Measurements from ENCODE around the gene SIMC1.
"Not testable (repeated sequence)": the region's sequence is repeated elsewhere in the genome, so short reads cannot be mapped to it uniquely, and the experiment has no call there.

Gene SIMC1

GRCh38 chr5:176237971-176238644 is at the start of gene SIMC1:
SIMC1 (plus strand) TSS chr5:176238424; CDS start chr5:176238509, 85 bp downstream.
- peak; percentile 77 for DNase-seq

GRCh38 chr5:176188506-176189193 is 49.6 kb upstream of the SIMC1 start:
- no peak for DNase-seq

- no peak for DNase-seq
These were observed 48.4 kb upstream of the SIMC1 start for GRCh38 chr5:176189857-176190256.

GRCh38 chr5:176190886-176191755 is 47.1 kb upstream of the SIMC1 start:
- DNase-seq: no peak

- DNase-seq: no peak
These were observed 46.0 kb upstream of the SIMC1 start for GRCh38 chr5:176192094-176192721.

- not testable (repeated sequence) for DNase-seq
These were observed 45.5 kb upstream of the SIMC1 start for GRCh38 chr5:176192722-176193117.

GRCh38 chr5:176193636-176194035 is 44.6 kb upstream of the SIMC1 start:
- not testable (repeated sequence) for DNase-seq

GRCh38 chr5:176194238-176195083 is 43.8 kb upstream of the SIMC1 start:
- not testable (repeated sequence) for DNase-seq

- DNase-seq: not testable (repeated sequence)
These were observed 43.2 kb upstream of the SIMC1 start for GRCh38 chr5:176195084-176195413.

- DNase-seq: not testable (repeated sequence)
These were observed 42.6 kb upstream of the SIMC1 start for GRCh38 chr5:176195487-176196207.

- not testable (repeated sequence) for DNase-seq
These were observed 41.4 kb upstream of the SIMC1 start for GRCh38 chr5:176196781-176197180.

GRCh38 chr5:176197234-176197858 is 40.9 kb upstream of the SIMC1 start:
- not testable (repeated sequence) for DNase-seq

GRCh38 chr5:176198299-176198698 is 39.9 kb upstream of the SIMC1 start:
- not testable (repeated sequence) for DNase-seq

- DNase-seq: not testable (repeated sequence)
These were observed 39.1 kb upstream of the SIMC1 start for GRCh38 chr5:176198991-176199733.

- DNase-seq: not testable (repeated sequence)
These were observed 38.3 kb upstream of the SIMC1 start for GRCh38 chr5:176199803-176200399.

GRCh38 chr5:176201811-176202210 is 36.4 kb upstream of the SIMC1 start:
- no peak for DNase-seq

- no peak for DNase-seq
These were observed 35.1 kb upstream of the SIMC1 start for GRCh38 chr5:176203086-176203485.

- not testable (repeated sequence) for DNase-seq
These were observed 34.7 kb upstream of the SIMC1 start for GRCh38 chr5:176203535-176203934.

- DNase-seq: not testable (repeated sequence)
These were observed 23.7 kb upstream of the SIMC1 start for GRCh38 chr5:176214466-176215021.

Measured in CD4-positive, alpha-beta T cell treated with Interleukin-12 subunit alpha and Interleukin-12 subunit beta, for 1 hour (primary cell).